ENCODE measurements around the gene ATP1A3.

ATP1A3 gene

DNA sequence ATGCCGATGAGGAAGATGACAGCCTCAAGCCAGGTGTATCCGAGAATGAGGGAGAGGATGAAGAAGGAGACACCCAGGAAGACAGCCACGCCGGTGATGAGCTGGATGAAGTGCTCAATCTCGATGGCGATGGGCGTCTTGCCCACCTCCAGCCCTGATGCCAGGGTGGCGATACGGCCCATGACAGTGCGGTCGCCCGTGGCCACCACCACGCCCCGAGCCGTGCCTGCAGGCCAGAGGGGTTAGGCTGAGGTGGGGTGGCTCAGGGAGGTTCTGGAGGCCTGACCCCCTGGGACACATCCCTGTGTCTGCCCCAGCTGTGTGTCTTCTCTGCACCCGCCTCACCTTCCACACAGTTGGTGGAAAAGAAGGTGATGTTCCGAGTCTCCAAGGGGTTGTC lies 9.1 kb downstream of the ATP1A3 start:
- no peak for FAIRE-seq

DNA sequence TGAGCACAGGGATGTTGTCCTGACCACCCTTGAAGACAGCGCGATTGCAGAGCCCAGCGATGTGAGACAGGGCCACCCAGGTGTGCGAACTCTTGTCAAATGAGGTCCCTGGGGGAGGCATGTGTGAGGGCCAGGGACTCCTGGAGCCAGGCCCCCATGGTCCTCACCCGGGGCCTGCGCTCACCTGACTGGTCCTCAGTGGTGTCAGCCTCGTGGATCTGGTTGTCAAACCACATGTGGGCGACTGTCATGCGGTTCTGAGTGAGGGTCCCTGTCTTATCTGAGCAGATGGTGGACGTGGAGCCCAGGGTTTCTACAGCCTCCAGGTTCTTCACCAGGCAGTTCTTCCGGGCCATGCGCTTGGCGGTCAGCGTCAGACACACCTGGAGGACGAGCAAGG lies 12.3 kb downstream of the ATP1A3 start:
- no peak for FAIRE-seq

DNA sequence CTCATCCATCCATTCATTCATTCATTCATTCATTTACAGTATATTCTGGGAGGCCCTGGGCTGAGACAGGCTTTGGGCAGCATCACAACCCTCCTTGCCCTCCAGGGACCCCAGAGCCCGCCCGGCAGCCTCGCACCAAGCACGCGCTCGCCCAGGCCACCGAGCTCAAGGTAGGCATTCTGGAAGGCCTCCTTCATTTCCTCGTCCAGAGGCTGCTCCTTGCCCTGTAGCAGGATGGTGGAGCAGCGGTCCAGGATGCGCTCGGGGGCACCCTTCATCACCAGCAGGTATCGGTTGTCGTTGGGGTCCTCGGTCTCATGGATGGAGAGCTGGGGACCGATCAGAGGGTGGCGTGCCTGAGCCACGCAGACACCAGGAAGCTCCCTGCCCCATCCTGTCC lies 15.6 kb downstream of the ATP1A3 start:
- no peak for FAIRE-seq

DNA sequence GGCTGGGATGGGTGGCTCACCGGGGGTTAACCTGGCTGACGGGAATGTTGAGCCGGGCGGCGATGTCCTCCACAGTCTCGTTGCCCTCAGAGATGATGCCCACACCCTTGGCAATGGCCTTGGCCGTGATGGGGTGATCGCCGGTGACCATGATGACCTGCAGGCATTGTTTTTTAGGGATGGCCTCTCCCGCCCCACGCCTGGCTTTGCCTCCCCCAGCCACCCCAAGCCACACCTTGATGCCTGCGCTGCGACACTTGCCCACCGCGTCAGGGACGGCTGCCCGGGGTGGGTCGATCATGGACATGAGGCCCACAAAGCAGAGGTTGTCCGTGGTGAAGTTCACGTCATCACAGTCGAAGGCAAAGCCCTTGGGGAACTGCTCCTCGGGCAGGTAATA lies 16.1 kb downstream of the ATP1A3 start:
- no peak for FAIRE-seq

DNA sequence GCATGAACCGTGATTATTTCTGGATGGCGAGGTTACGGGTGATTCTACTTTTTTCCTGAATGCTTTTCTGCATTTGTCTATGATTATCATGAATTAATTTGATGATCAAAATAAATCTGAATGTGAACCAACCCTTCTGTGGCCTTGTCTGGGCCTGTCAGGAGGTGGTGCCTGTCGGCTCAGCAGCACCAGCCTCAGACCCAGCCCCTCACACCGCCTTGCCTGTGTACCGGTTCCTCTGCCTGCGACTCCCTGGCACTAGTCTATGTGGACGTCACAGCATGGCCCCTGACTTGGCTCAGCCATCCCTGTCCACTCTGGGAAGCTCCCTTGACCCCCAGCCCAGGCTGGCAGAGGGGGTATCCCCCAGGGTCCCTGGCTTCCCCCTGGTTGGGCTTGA lies 19.4 kb downstream of the ATP1A3 start:
- FAIRE-seq: no peak

DNA sequence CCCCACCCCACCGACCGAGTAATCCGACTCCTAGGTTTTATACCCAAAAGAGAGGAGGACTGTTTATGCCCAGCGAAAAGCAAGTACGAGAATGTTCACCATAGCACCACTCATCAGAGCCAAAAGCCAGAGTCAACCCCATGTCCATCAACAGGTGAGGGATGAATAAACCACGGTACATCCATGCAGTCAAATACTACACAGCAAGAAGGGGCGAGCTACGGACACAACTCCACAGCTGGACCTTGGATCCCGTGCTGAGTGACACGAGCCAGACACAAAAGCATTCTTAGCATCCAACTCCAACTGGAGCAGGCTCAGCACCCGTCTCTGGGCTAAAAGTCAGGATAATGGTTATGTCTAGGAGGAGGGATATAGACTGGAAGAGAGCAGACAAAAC lies 22.7 kb downstream of the ATP1A3 start:
- no peak for FAIRE-seq

DNA sequence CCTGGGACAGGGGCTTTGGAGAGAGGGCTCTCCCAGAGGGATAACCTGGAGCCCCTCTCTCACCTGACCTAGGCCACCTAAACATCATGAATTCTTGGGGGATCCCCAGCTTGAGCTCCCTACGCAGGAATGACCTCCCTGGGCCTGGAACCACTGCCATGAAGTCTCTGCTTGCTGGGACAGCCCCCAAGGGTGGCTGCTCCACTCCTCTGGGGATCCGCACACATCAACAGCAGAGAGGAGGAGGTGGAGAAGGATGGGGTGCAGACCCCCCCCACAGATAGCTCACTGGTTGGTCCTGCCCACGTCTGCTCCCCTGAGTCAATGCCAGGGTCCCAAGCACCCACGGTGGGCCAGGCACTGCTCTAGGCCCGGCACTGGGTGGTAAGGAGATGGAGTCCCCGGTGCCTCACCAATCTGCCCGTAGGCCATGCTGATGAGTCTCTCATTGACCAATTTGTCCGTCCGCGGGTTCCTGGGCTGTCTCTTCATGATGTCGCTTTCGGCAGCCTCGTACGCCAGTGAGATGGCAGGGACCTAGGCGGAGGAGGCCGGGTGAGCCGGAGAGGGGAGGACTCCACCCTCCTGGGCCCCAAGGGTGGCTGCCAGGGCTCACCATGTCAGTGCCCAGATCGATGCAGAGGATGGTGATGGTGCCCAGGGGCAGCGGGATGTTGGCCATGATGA lies 24.1 kb downstream of the ATP1A3 start:
- FAIRE-seq: no peak

DNA sequence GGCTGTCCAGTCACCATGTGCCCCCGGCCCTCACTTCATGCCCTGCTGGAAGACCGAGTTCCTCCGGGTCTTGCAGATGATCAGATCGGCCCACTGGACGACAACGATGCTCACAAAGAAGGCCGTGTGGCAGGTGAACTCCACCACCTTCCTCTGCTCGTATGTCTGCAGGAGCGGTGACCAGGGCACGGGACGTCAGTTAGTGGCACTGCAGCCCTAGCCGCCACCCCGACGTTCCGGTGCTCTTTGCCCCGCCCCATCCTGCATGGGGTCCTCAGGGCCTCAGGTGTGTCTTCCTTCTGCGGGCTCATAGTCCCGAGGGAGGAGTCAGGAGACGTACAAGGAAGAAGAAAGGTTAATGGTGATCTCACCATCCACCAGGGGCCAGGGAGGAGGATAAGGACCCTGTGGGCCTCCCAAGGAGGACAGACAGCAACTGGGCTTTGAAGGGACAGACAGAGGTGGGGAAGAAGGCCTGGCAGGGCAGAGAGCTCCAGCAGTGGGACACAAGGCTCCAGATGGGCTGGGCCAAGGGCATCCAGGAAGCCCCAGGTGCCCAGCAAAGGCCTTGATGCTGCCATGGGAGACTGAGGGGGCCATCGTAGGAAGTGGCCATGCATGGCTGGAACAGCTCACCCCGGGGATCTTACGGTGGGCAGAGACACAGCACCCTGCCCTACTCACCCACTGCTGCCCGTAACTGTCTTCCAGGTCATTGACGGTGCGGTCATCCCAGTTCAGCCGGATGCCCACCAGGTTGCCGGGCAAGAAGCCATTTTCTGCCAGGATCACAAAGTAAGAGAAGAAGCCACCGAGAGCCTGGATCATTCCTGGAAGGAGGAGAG lies 25.1 kb downstream of the ATP1A3 start:
- FAIRE-seq: no peak

DNA sequence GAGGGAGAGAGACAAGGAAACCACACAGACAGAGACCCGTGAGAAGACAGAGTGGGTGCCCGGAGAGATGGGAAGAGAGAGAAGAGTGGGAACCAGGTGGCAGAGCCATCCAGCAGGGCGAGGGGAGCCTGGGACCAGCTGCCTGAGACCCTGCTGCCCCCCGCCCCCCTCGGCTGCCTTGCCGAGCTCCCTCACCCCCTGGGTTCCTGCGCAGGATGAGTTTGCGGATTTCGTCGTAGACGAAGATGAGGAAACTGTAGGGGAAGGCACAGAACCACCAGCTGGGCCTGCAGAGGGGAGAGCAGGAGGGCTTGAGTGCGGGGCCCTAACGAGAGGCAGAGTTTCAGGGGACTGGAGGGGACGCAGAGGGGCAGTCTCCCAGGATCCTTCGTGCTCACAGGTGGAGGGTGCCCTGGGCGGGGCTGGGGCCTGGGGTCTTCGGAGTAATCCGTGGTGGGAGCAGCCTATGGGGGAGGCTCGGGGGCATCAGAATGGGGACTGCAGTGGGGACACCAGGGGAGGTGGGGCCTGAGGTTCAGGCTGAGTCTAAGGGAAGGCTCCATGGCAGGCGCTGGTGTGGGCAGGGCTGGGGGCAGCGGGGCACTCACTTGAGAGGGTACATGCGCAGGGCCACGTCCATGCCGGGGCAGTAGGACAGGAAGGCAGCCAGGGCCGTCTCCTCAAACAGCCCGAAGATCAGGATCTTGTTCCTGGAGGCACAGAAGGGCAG lies 26.8 kb downstream of the ATP1A3 start:
- FAIRE-seq: no peak

DNA sequence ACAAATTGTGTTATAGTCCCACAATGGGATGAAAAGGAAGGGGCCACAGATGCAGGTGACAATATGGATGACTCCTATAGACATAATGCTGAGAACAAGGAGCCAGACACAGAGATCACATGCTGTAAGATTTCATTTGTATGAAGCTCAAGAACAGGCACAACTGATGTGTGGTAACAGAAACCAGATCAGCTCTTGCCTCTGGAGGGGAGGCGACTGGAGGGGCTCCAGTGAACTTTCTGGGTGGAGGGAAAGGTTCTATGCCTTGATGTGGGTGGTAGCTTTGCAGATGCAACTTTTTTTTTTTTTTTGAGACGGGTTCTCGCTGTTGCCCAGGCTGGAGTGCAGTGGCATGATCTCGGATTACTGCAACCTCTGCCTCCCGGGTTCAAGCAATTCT lies 28.9 kb downstream of the ATP1A3 start:
- no peak for FAIRE-seq

DNA sequence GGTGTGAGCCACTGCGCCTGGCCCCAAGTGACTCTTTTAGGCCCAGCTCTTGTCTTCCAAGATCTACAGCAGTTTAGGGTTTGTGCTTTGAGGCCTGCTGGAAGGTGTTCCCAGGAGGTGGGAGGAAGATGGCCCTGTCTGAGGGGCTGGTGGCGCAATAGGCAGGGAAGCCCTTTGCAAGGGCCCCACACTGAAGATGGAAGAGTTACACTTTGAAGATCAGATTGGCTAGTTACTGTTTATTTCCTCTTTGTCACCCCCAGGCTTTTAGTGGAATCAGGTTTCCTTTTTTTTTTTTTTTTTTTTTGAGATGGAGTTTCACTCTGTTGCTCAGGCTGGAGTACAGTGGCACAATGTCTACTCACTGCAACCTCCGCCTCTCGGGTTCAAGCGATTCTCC lies 33.1 kb downstream of the ATP1A3 start:
- no peak for FAIRE-seq

DNA sequence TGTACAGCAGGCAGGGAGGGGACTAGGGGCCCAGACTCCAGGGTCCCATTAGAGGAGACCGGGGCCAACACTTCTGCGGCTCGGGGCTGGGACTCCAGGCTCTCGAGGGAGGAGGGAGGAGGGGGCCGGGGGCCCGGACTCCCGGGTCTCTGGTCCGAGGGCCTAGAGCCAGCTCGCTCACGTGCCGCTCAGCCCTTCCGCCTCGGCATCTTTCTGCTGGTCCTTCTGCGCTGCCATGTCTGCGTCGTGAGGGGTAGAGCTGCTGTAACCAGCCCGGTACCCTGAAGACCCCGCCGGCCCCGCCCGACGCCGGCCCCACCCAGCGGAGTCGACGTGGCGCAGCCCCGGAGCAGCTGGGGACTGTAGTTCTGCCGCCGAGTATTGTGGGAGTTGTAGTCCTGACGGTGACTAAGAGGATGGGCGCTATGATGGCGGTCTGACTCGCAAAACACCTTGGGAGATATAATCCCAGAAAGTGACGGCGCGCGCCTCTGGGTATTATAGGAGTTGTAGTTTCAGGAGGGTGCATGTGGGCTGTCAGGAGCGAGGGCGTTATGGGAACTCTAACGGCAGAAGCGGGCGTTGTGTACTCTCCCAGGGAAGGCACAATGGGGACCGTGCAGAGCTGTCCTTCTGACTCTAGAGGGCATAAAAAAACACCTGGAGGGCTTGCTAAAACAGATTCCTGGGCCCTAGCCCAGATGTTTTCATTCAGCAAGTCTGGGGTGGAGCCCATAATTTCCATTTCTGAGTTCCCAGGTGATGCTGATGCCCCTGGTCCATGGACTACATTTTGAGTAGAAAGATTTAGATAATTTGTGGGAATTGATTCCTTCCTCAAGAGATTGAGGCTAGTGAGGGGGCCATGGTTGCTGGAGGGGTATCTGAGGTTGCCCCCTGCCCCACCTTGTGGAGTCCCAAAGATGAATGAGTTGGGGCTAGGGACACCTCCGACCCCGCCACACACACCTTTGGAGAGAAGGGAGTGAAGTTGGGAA lies 34.7 kb downstream of the ATP1A3 start, which contains the start of gene RABAC1:
Gene RABAC1 (minus strand): TSS at position 266 of the 998 bp plus-strand sequence. CDS start 29 bp downstream, at position 237.
- FAIRE-seq: no peak

DNA sequence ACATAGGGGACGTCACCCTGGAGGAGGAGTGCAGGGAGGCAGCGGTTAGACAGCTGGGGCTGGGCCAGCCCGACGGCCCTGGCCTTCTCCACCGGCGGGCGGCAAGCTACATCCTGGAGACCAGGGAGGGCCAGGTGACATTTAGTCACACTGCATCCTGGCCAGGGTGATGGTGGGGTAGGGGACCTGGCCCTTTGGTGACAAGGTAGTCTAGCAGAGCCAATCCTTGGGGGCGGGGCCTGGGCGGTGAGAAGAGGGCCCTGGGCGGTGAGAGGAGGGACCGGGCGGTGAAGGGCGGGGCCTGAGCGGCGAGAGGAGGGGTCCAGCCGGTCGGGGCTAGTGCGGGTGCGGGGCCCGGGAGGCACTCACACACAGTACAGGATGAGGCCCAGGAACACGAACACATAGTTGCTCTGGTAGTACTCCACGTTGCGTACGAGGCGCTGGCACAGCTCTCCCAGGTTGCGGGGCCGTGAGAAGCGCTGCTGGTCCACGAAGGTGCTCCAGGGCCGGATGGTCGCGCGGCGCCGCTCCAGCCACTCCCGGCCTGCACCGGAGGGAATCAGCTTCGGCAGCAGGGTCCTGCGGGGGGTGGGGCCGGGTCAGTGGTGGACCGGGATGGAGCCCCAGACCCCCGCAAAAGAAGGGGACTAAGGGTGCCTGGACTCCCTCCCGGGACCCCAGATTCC lies 35.5 kb downstream of the ATP1A3 start:
- no peak for FAIRE-seq

DNA sequence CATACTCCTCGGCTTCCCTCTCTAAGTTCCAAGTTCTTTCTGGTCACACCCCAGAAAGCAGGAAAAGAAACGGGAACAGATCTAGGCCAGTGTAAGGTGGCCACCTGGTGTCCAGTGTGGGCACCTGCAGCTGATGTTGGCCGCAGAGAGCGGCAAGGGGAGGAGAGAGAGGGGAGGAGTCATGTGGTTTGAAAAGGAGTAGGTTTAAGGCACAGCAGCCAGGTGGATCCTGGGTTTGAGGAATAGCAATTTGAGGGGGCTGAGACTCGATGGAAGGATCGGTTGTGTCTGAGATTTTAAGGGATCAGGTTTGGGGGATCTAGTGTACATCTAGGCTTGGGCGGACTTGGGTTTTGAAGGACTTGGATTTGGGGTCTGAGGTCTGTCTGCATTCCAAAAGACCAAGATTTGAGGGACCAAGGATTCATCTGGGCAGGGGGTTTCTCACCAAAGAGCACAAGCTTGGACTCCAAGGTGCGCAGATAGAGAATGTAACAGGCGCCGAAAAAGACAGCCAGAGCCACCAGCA lies 36.1 kb downstream of the ATP1A3 start:
- no peak for FAIRE-seq

DNA sequence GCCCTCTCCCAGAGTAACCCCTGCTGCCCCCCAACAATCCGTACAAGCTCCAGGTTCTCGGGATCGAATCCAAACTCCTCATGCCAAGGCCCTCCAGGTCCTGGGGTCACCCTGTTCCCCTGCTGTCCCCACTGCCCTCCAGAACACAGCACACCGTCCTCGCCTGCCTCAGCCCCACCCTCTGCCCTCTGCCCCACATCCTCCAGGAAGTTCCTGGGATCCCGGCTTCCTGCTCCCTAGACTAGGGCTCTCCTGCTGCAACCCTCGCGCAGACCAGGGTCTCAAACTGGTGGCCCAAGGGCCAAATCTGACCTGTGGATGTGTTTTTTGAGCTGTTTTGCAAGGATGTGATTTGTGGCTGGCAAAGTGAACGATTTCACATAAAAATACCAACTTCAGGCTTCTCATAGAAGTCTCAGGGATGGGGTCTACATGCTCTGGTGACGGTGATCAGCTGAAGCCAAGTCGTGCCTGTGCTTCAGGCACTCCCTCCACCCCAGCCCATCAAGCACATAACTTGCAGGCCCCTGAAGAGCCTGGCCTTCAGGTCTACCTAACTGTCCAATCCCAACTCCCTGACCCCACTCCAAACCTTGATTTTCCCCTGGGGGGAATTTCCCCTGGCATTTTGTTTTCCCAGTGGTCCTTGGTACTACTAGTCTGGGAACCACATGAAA lies 36.7 kb downstream of the ATP1A3 start:
- no peak for FAIRE-seq

DNA sequence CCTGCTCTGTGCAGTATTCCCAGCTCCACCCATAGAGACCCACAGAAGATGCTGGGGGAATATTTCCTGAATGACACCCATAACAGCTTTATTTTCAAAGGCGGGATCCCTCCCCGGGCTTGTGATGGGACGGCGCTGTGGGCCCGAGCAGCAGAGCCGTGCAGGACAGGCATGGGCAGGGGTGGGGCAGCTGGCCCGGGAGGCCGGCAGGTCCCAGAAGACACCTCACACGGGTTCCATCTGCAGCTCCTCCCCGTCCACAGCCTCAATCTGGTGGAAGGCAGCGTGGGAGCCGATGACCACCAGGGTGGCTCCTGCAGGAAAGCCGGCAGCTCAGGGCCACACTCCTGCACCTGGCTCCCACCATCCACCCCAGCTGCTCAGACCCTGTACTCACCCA lies 37.4 kb downstream of the ATP1A3 start:
- no peak for FAIRE-seq

DNA sequence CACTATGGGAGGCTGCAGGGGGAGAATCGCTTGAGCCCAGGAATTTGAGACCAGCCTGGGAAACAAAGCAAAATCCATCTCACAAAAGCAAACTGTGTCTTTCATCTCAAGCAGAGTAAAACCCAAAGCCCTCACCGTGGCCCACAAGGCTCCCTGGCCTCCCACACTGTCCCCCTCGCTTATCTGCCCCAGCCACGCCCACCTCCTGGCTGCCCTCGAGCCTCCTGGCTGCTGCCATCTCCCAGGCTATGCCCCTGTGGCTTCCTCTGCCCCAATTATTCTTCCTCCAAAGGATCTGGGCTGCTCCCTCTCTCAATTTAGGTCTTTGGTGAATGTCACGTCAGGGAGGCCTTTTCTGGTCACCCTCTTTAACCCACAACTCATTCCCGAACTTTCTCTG lies 38.5 kb downstream of the ATP1A3 start:
- FAIRE-seq: no peak

DNA sequence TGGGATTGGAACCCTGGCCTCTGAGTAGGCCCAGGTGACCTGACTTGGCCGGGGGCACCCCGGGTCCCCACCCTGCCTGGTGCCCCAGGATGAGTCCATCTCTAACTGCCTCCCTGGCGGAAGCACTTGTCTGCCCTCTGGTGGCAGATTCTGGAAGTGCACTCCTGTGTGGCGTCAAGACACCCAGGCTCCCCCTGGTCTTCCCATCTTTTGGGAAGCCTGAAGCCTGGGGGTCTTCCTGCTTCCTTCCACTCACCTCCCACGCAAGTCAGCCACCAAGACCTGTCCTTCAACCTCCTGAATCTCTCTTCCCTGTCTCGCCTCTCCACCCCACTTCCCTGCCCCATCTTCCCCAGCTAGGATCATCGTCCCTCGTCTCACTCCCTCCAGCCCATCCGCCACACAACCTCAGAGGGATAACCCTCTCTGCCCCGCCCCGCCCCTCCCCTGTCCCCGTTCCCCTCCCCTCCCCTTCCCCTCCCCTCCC lies 42.3 kb downstream of the ATP1A3 start:
- no peak for FAIRE-seq

DNA sequence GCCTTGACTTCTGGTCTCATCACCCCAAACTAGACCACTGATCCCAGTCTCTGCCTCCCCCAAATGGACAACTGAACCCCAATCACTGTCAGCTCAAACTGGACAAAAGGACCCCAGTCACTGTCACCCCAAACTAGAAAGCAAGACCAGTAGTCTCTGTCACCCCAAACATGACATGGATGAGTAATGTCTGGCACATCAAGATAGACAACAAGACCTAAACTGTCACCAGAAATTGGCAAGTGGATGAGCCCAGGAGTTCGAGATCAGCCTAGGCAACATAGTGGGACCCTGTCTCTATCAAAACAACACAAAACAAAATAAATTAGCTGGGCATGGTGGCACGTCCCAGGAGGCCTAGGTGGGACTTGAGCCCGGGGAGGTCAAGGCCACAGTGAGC lies 46.9 kb downstream of the ATP1A3 start:
- FAIRE-seq: no peak

DNA sequence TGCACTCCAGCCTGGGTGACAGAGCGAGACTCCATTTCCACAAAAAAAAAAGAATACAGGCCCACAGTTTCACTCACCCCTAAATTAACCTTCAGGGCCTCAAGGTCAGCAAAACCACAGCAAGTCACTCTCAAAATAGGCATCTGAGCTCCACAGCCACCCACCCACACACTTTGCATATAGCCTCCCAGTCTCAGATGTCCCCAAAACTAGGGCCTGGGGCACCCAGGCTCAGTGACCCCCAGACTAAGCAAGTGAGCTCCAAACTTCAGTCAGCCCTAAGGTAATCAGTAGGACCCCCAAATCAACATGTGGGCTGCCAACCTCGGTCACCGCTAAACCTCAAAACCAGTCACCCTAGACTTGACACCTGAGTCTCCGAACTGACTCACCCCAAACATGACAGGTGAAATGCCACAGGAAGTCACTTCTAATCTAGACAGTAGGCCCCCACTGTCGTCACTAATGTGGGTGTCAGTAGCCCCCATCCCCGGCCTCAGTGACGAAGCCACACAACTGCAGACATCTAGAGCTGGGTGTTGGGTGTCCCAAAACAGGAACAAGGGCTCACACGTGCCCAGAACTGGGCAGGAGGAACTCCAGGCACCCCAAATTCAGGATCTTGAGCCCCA lies 48.8 kb downstream of the ATP1A3 start:
- no peak for FAIRE-seq

Data from colon (tissue), 2 donors.